ENCODE data around the gene DHCR24. TPM values are rescaled to one million over a fixed set of nuclear protein-coding genes. Genes with fewer than 3 reads are reported as not detected.

The DHCR24 gene
- total RNA-seq, 1 donor from 2014 or later, result 128 TPM

DNA sequence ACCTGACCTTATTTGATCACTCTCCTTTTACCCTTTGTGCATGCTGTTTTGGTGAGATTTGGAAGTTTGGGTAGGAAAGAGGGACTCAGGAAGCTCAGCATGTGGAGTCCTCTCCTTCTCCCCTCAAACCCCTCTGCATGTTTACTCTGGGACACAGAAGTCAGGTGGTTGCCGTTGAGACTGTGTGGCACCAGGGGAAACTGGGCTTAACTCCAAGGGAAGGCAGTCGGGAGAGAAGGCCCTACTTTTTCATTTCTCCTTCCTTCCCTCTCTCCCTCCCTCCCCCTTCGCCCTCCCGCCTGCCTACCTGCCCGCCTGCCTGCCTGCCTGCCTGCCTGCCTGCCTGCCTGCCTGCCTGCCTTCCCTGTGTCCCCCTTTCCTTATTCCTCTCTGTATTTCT is 51.0 kb downstream of the DHCR24 start:
- Histone ChIP-seq H3K36me3 (ENCODE audit: control insufficient read depth, insufficient read depth, low read length) (no peaks in the 10 kb centered on the region), H3K4me3 (ENCODE audit: low read depth, low read length) (no peak overlapping the region), H3K27me3 (ENCODE audit: control insufficient read depth, insufficient read depth, low read length) (peaks cover 3% of the 10 kb centered on the region)
- TF ChIP-seq, protein P1, sequence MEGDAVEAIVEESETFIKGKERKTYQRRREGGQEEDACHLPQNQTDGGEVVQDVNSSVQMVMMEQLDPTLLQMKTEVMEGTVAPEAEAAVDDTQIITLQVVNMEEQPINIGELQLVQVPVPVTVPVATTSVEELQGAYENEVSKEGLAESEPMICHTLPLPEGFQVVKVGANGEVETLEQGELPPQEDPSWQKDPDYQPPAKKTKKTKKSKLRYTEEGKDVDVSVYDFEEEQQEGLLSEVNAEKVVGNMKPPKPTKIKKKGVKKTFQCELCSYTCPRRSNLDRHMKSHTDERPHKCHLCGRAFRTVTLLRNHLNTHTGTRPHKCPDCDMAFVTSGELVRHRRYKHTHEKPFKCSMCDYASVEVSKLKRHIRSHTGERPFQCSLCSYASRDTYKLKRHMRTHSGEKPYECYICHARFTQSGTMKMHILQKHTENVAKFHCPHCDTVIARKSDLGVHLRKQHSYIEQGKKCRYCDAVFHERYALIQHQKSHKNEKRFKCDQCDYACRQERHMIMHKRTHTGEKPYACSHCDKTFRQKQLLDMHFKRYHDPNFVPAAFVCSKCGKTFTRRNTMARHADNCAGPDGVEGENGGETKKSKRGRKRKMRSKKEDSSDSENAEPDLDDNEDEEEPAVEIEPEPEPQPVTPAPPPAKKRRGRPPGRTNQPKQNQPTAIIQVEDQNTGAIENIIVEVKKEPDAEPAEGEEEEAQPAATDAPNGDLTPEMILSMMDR (IDR thresholded peaks at IDR 0.05; ENCODE audit: insufficient read depth, low read length, poor library complexity, severe bottlenecking), result no peak
- DNase-seq (ENCODE audit: low read depth), result no peak

DNA sequence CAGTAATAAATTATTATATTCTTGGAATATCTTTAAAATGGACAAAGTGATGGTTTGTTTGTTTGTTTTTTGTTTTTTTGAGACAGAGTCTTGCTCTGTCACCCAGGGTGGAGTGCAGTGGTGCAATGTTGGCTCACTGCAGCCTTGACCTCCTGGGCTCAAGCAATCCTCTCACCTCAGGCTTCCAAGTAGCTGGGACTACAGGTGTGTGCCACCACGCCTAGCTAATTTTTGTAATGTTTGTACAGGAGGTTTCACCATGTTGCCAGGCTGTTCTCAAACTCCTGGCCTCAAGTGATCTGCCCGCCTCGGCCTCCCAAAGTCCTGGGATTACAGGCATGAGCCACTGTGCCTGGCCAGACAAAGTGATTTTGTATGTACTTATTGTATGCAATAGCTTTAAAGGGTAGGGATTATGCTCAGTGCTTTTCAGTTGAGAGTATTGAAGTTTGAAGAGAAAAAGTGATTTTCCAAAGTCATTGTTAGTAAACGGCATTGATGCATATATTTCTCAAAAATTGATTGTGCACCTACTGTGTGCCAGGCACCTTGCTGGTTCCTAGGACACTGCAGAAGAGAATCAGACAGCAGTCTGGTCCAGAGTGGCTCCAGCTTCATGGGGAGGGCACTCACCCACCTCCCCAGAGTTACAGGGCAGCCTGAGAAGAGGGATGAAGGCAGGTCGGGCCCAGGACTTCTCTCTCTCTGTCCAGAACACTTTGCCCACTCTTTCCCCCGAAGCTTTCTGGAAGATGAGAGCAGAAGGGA is 51.7 kb downstream of the DHCR24 start:
- TF ChIP-seq, protein P1 (IDR thresholded peaks at IDR 0.05; ENCODE audit: insufficient read depth, low read length, poor library complexity, severe bottlenecking), result no peak
- DNase-seq (ENCODE audit: low read depth), result no peak
- Histone ChIP-seq H3K4me3 (ENCODE audit: low read depth, low read length) (no peak overlapping the region), H3K27me3 (ENCODE audit: control insufficient read depth, insufficient read depth, low read length) (peaks cover 3% of the 10 kb centered on the region), H3K36me3 (ENCODE audit: control insufficient read depth, insufficient read depth, low read length) (no peaks in the 10 kb centered on the region)

- no peak for DNase-seq (ENCODE audit: low read depth)
- TF ChIP-seq, protein P1 (IDR thresholded peaks at IDR 0.05; ENCODE audit: insufficient read depth, low read length, poor library complexity, severe bottlenecking), result no peak
- peaks cover 3% of the 10 kb centered on the region for H3K27me3 ChIP-seq (ENCODE audit: control insufficient read depth, insufficient read depth, low read length)
- H3K4me3 ChIP-seq (ENCODE audit: low read depth, low read length), result no peak overlapping the region
- H3K36me3 ChIP-seq (ENCODE audit: control insufficient read depth, insufficient read depth, low read length), result no peaks in the 10 kb centered on the region
These were observed 52.9 kb downstream of the DHCR24 start for GRCh38 chr1:54834007-54834541.

DNA sequence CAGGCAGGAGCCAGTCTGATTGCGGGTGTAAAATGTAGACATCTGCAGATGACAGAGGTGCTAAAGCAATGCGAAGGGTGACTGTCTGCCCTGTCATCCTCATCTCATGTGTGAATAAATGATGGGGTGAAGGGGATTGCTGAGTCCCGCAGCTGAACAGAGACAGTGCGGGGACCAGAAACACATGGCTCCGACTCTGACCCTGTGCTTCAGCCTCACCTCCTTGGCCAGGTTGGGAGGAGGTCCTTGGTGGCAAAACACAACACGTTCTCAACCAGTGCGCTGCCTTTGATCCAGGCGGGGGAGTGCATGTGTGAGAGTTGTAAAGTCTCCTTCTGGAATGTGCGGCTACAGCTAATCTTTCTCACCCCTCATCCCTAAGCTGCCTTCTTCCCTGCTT is 53.9 kb downstream of the DHCR24 start:
- H3K27me3 ChIP-seq (ENCODE audit: control insufficient read depth, insufficient read depth, low read length), result peaks cover 3% of the 10 kb centered on the region
- no peak for DNase-seq (ENCODE audit: low read depth)

DNA sequence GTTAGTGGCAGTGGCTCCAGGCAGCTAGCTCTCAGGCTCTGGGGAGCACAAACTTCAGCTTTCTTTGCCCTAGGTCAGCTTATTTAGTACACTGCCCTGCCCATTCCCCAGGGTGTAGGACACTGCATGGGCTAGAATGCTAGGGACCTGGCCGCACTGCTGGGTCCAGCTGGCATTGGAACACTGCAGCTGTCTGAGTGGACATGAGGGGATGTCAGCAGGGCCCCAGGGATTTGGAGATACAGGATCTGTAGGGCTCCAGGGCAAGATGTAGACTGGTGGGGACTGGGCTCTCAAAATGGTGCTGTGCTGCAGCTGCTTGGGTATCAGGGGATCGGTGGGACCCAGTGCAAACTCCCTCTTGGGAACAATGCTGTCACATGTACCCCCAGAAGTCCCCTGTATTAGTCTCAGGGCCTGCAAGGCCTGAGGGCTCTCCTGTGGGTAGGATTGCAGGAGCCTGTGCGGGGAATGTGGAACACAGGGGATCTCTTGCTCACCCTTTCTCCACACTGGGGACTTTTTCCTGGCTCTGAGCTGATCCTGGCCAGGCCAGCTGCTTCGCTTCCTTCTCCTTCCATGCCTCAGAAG is 60.7 kb downstream of the DHCR24 start:
- Histone ChIP-seq H3K4me3 (ENCODE audit: low read depth, low read length) (no peak overlapping the region), H3K27me3 (ENCODE audit: control insufficient read depth, insufficient read depth, low read length) (peaks cover 2% of the 10 kb centered on the region), H3K36me3 (ENCODE audit: control insufficient read depth, insufficient read depth, low read length) (no peaks in the 10 kb centered on the region)
- TF ChIP-seq, protein P1 (IDR thresholded peaks at IDR 0.05; ENCODE audit: insufficient read depth, low read length, poor library complexity, severe bottlenecking), result no peak
- no peak for DNase-seq (ENCODE audit: low read depth)

More for the DNA sequence above, 53.9 kb downstream of the DHCR24 start:
- H3K4me3 ChIP-seq (ENCODE audit: low read depth, low read length), result no peak overlapping the region
- H3K36me3 ChIP-seq (ENCODE audit: control insufficient read depth, insufficient read depth, low read length), result no peaks in the 10 kb centered on the region
- TF ChIP-seq, protein P1 (IDR thresholded peaks at IDR 0.05; ENCODE audit: insufficient read depth, low read length, poor library complexity, severe bottlenecking), result no peak
